Lower leg skin (tissue), 3 donors: ENCODE data around the gene TRIO.

ENCODE experiments used
- CTCF ChIP-seq, 3 donors: fragments of 450-650 bp; IDR thresholded peaks; one replicate each; pipeline ENCODE4 v1.5.1; 2016; ENCODE audit warnings: antibody characterized with exemption in 3 of 3, mild to moderate bottlenecking in 3 of 3, moderate library complexity in 2 of 3
- POLR2A ChIP-seq, 2 donors: fragments of 450-650 bp; IDR thresholded peaks; one replicate each; pipeline ENCODE4 v1.6.1; 2016 to 2017; ENCODE audit warnings: antibody characterized with exemption in 2 of 2, mild to moderate bottlenecking in 1 of 2, moderate library complexity in 1 of 2

GRCh38 chr5:14226554-14226953 lies 83.4 kb downstream of the TRIO start:
- TF ChIP-seq CTCF (IDR thresholded peaks at IDR 0.05) (no peak), POLR2A (IDR thresholded peaks at IDR 0.05) (no peak)
